ENCODE data around the gene UBE2F. TPM values are rescaled to one million over a fixed set of nuclear protein-coding genes. Genes with fewer than 3 reads are reported as not detected.

The UBE2F gene
- total RNA-seq, 1 experiment from 2014 or later = 44.9 TPM

GRCh38 chr2:237923481-237924163 lies 43.2 kb upstream of the UBE2F start:
- TF ChIP-seq TCF7L2 (IDR thresholded peaks at IDR 0.05; ENCODE audit: low read depth, low read length) (no peak), POLR2AphosphoS5 (IDR thresholded peaks at IDR 0.05; ENCODE audit: low read depth, low read length) (no peak), CTCF (IDR thresholded peaks at IDR 0.05) (peak; percentile 100), REST (IDR thresholded peaks at IDR 0.05; ENCODE audit: insufficient read depth in 1 of 2, low read depth in 2 of 2, low read length in 1 of 2) (no peak), SIN3A (IDR thresholded peaks at IDR 0.05; ENCODE audit: borderline replicate concordance, insufficient read depth, low read depth, low read length) (no peak)
- in situ Hi-C loops (cut with HindIII; ENCODE audit: low pct_unique_long_range_greater_than_20kb, low sequenced_read_pairs) = no loop called here
- Histone ChIP-seq H3K4me1 (ENCODE audit: control insufficient read depth, insufficient read depth, low read length) (0 out of 2 replicates have a peak, but pooled peaks cover 4% of the 10 kb centered on the region), H3K4me3 (ENCODE audit: low read depth in 2 of 2, low read length in 2 of 2) (peak overlapping the region; percentile 24 to 48), H3K27ac (ENCODE audit: low read length) (peak overlapping the region; percentile 74), H3K36me3 (ENCODE audit: control insufficient read depth, insufficient read depth, low read length) (no peaks in the 10 kb centered on the region), H3K9me3 (ENCODE audit: control insufficient read depth, insufficient read depth, low read depth, low read length) (no peaks in the 10 kb centered on the region), H3K27me3 (ENCODE audit: control insufficient read depth, insufficient read depth, low read length) (no peaks in the 10 kb centered on the region)
- POLR2A ChIA-PET = interaction anchor here (0.7 kb wide), 1 partner anchor 142 kb away, joined by 5 read pairs; no protein-coding TSS in a partner anchor
- CTCF ChIA-PET = interaction anchor here (0.6 to 0.8 kb wide), 5 partner anchors 9 to 160 kb away, joined by 3 to 13 read pairs (median 6); no protein-coding TSS in a partner anchor
- intact Hi-C loops (cut with micrococcal nuclease; ENCODE audit: unreplicated experiment) = no loop called here
- ATAC-seq = peak; percentile 99
- no TSS peak for BruUV-seq (replicated peaks)
- peak; percentile 12 for DNase-seq (ENCODE audit: low read depth, low spot score)

GRCh38 chr2:237924164-237924534 lies 42.7 kb upstream of the UBE2F start:
- in situ Hi-C loops (cut with HindIII; ENCODE audit: low pct_unique_long_range_greater_than_20kb, low sequenced_read_pairs) (no loop called here), intact Hi-C loops (cut with micrococcal nuclease; ENCODE audit: unreplicated experiment) (no loop called here)
- no peak for ATAC-seq
- DNase-seq (ENCODE audit: low read depth, low spot score) = no peak
- H3K36me3 ChIP-seq (ENCODE audit: control insufficient read depth, insufficient read depth, low read length) = no peaks in the 10 kb centered on the region
- TF ChIP-seq SIN3A (IDR thresholded peaks at IDR 0.05; ENCODE audit: borderline replicate concordance, insufficient read depth, low read depth, low read length) (no peak), CTCF (IDR thresholded peaks at IDR 0.05) (no peak), REST (IDR thresholded peaks at IDR 0.05; ENCODE audit: insufficient read depth in 1 of 2, low read depth in 2 of 2, low read length in 1 of 2) (no peak), TCF7L2 (IDR thresholded peaks at IDR 0.05; ENCODE audit: low read depth, low read length) (no peak), POLR2AphosphoS5 (IDR thresholded peaks at IDR 0.05; ENCODE audit: low read depth, low read length) (no peak)
- H3K4me3 ChIP-seq (ENCODE audit: low read depth in 2 of 2, low read length in 2 of 2) = no peak overlapping the region
- ChIA-PET CTCF (interaction anchor here (0.6 to 0.8 kb wide), 4 partner anchors 8 to 160 kb away, joined by 3 to 13 read pairs (median 8); no protein-coding TSS in a partner anchor), POLR2A (interaction anchor here (0.7 kb wide), 1 partner anchor 142 kb away, joined by 5 read pairs; no protein-coding TSS in a partner anchor)
- no peaks in the 10 kb centered on the region for H3K27me3 ChIP-seq (ENCODE audit: control insufficient read depth, insufficient read depth, low read length)
- H3K4me1 ChIP-seq (ENCODE audit: control insufficient read depth, insufficient read depth, low read length) = 0 out of 2 replicates have a peak, but pooled peaks cover 4% of the 10 kb centered on the region
- no peaks in the 10 kb centered on the region for H3K9me3 ChIP-seq (ENCODE audit: control insufficient read depth, insufficient read depth, low read depth, low read length)
- peak overlapping the region; percentile 56; the same call in 1 of the 2 replicates for H3K27ac ChIP-seq (ENCODE audit: low read length)
- BruUV-seq (replicated peaks) = no TSS peak
